ENCODE data around the gene FOXJ3. TPM values are rescaled to one million over a fixed set of nuclear protein-coding genes. Genes with fewer than 3 reads are reported as not detected.

FOXJ3 gene
- total RNA-seq, 1 experiment from 2014 or later: 51.1 TPM

GRCh38 chr1:42318601-42319000 is 16.4 kb downstream of the FOXJ3 start:
- peaks cover 100% of the 10 kb centered on the region for H3K79me2 ChIP-seq (ENCODE audit: insufficient read depth, low read length)
- no peaks in the 10 kb centered on the region for H3K9me3 ChIP-seq (ENCODE audit: control insufficient read depth in 1 of 2, insufficient read depth in 1 of 2, low read depth in 1 of 2, low read length in 2 of 2)
- H3K9me2 ChIP-seq (ENCODE audit: insufficient read depth): no peaks in the 10 kb centered on the region
- H3K4me3 ChIP-seq (replicated peaks in 1 of 2; ENCODE audit: low read depth in 1 of 2, low read length in 2 of 2): no peak overlapping the region
- no peaks in the 10 kb centered on the region for H3K27me3 ChIP-seq (ENCODE audit: insufficient read depth, low read length)
- H3K4me2 ChIP-seq (ENCODE audit: low read length): no peak overlapping the region
- ChIA-PET RAD21 (ENCODE audit: low non-redundant PET in 1 of 2, low total read pairs in 2 of 2, uncharacterized antibody in 2 of 2, unreplicated experiment in 2 of 2) (no interaction called here), CTCF (no interaction called here), POLR2A (no interaction called here)
- ATAC-seq (no peak), DNase-seq (ENCODE audit: low read depth, low spot score) (no peak)
- no peaks in the 10 kb centered on the region for H3K36me3 ChIP-seq (ENCODE audit: control insufficient read depth in 1 of 2, insufficient read depth in 2 of 2, low read length in 2 of 2)
- TF ChIP-seq EZH2phosphoT487 (IDR thresholded peaks at IDR 0.05; ENCODE audit: borderline replicate concordance) (no peak), ATF3 (IDR thresholded peaks at IDR 0.05) (no peak), ELF1 (IDR thresholded peaks at IDR 0.05; ENCODE audit: borderline replicate concordance, low read depth) (no peak), REST (IDR thresholded peaks at IDR 0.05; ENCODE audit: low read depth) (no peak), FOSL1 (IDR thresholded peaks at IDR 0.05; ENCODE audit: low read depth) (no peak), YY1 (IDR thresholded peaks at IDR 0.05; ENCODE audit: extremely low read depth, insufficient replicate concordance, low read depth, low read length) (no peak), MAX (IDR thresholded peaks at IDR 0.05) (no peak), TCF7L2 (IDR thresholded peaks at IDR 0.05; ENCODE audit: borderline replicate concordance, extremely low read depth, insufficient read depth, insufficient read length) (no peak), SIN3A (IDR thresholded peaks at IDR 0.05; ENCODE audit: low read depth) (no peak), CBX3 (IDR thresholded peaks at IDR 0.05; ENCODE audit: low read depth) (no peak), ZFX (IDR thresholded peaks at IDR 0.05) (no peak), POLR2AphosphoS5 (IDR thresholded peaks at IDR 0.05; ENCODE audit: low read depth, low read length) (no peak), EZH2 (IDR thresholded peaks at IDR 0.05) (no peak), CEBPB (IDR thresholded peaks at IDR 0.05; ENCODE audit: low read depth) (no peak), ZNF274 (IDR thresholded peaks at IDR 0.05; ENCODE audit: low read depth, low read length) (no peak)
- no peak overlapping the region for H3K9ac ChIP-seq (ENCODE audit: low read length)
- H2AFZ ChIP-seq (ENCODE audit: low read depth, low read length, poor library complexity, severe bottlenecking): no peak overlapping the region
- H3K4me1 ChIP-seq (ENCODE audit: control insufficient read depth in 1 of 2, insufficient read depth in 2 of 2, low read length in 2 of 2): peaks cover 2 to 10% of the 10 kb centered on the region in 2 experiments
- intact Hi-C loops (cut with micrococcal nuclease): no loop called here
- peaks cover 66% of the 10 kb centered on the region; the same call in 1 of the 2 replicates for H4K20me1 ChIP-seq (ENCODE audit: insufficient read depth)
- no TSS peak for BruUV-seq (replicated peaks)
- no peak overlapping the region for H3K27ac ChIP-seq (ENCODE audit: low read depth, low read length)
